ENCODE data around the gene NHSL2. TPM values are rescaled to one million over a fixed set of nuclear protein-coding genes. Genes with fewer than 3 reads are reported as not detected.

NHSL2 gene
- total and polyA plus RNA-seq, 2 of the 13 experiments (the other 11 are each of a cell fraction or from before 2014, with no cell fraction given), result not detected

- no peak overlapping the region for H3K9ac ChIP-seq (ENCODE audit: insufficient read depth, low read depth, low read length)
- no peaks in the 10 kb centered on the region for H3K27me3 ChIP-seq (ENCODE audit: control insufficient read depth in 1 of 2, insufficient read depth in 2 of 2, low read length in 2 of 2)
- no peaks in the 10 kb centered on the region for H4K20me1 ChIP-seq (ENCODE audit: insufficient read depth, low read length)
- no peak overlapping the region for H3K4me3 ChIP-seq (replicated peaks in 1 of 3; ENCODE audit: insufficient read depth in 1 of 3, low read depth in 2 of 3, low read length in 3 of 3)
- H3K9me3 ChIP-seq (ENCODE audit: low read length), result no peaks in the 10 kb centered on the region
- in situ Hi-C loops (cut with HindIII; ENCODE audit: extremely low pct_ligation_motif_present, low pct_unique_long_range_greater_than_20kb), result no loop called here
- ChIA-PET CTCF (ENCODE audit: low intra/inter-chr PET ratio, low total read pairs) (no interaction called here), POLR2A (no interaction called here)
- H3K4me1 ChIP-seq (ENCODE audit: insufficient read depth, low read length), result no peaks in the 10 kb centered on the region
- no TSS peak for BruUV-seq (replicated peaks)
- DNase-seq (ENCODE audit: low spot score), result no peak
- FAIRE-seq, result no peak
- TF ChIP-seq RARA (CRISPR knock-in tag; IDR thresholded peaks at IDR 0.05) (no peak), ZNF547 (CRISPR knock-in tag; IDR thresholded peaks at IDR 0.05) (no peak), RBFOX2 (IDR thresholded peaks at IDR 0.05; ENCODE audit: low read depth, low read length) (no peak)
- H3K27ac ChIP-seq (ENCODE audit: extremely low read length, insufficient read depth, low read length), result no peak overlapping the region
- no peak overlapping the region for H2AFZ ChIP-seq (ENCODE audit: low read length)
- H3K4me2 ChIP-seq (ENCODE audit: low read depth, low read length), result no peak overlapping the region
- ATAC-seq, result no peak
- intact Hi-C loops (cut with micrococcal nuclease; ENCODE audit: unreplicated experiment), result no loop called here
- H3K36me3 ChIP-seq (replicated peaks in 1 of 2; ENCODE audit: control insufficient read depth in 1 of 2, insufficient read depth in 2 of 2, low read length in 2 of 2), result no peaks in the 10 kb centered on the region
- no peaks in the 10 kb centered on the region for H3K79me2 ChIP-seq (ENCODE audit: insufficient read depth, low read length)
- WGBS (ENCODE audit: low lambda C conversion rate), result 0% methylated on average over 3 of the region's 3 CpGs
Measured at GRCh38 chrX:71935476-71935875, 24.8 kb downstream of the NHSL2 start.

DNA sequence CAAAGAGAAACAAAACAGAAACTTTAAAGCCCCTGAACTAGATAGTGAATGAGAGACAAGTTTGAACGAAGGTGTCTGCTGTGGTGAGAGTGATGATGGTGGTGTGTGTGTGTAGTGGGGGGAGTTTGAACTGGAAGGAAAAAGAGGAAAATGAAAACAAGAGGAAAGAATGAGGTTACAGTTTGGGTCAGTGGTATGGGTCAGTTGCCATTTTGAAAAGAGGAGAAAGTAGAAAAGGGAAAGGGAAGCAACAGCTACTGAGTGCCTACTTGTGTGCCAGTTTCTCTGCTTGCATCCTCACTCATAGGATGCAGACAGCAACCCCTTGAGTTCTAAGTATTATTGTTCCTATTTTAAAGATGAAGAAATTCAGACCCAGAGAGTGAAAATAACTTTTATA lies 26.0 kb downstream of the NHSL2 start:
- DNase-seq (ENCODE audit: low spot score), result no peak
- Histone ChIP-seq H3K9me3 (ENCODE audit: low read length) (no peaks in the 10 kb centered on the region), H3K27ac (ENCODE audit: extremely low read length, insufficient read depth, low read length) (no peak overlapping the region), H3K4me2 (ENCODE audit: low read depth, low read length) (no peak overlapping the region), H3K4me3 (replicated peaks in 1 of 3; ENCODE audit: insufficient read depth in 1 of 3, low read depth in 2 of 3, low read length in 3 of 3) (no peak overlapping the region), H4K20me1 (ENCODE audit: insufficient read depth, low read length) (no peaks in the 10 kb centered on the region), H3K27me3 (ENCODE audit: control insufficient read depth in 1 of 2, insufficient read depth in 2 of 2, low read length in 2 of 2) (no peaks in the 10 kb centered on the region), H3K9ac (ENCODE audit: insufficient read depth, low read depth, low read length) (no peak overlapping the region), H3K79me2 (ENCODE audit: insufficient read depth, low read length) (no peaks in the 10 kb centered on the region), H2AFZ (ENCODE audit: low read length) (no peak overlapping the region), H3K36me3 (replicated peaks in 1 of 2; ENCODE audit: control insufficient read depth in 1 of 2, insufficient read depth in 2 of 2, low read length in 2 of 2) (no peaks in the 10 kb centered on the region), H3K4me1 (ENCODE audit: insufficient read depth, low read length) (no peaks in the 10 kb centered on the region)
- ChIA-PET POLR2A (no interaction called here), CTCF (ENCODE audit: low intra/inter-chr PET ratio, low total read pairs) (no interaction called here)
- TF ChIP-seq ZNF224 (CRISPR knock-in tag; IDR thresholded peaks at IDR 0.05), result no peak
- no peak for TF ChIP-seq ZNF775 (CRISPR knock-in tag; IDR thresholded peaks at IDR 0.05; ENCODE audit: borderline replicate concordance)
- TF ChIP-seq RNF219 (CRISPR knock-in tag; IDR thresholded peaks at IDR 0.05), result no peak
- in situ Hi-C loops (cut with HindIII; ENCODE audit: extremely low pct_ligation_motif_present, low pct_unique_long_range_greater_than_20kb) (no loop called here), intact Hi-C loops (cut with micrococcal nuclease; ENCODE audit: unreplicated experiment) (no loop called here)
- no peak for ATAC-seq
- no TSS peak for BruUV-seq (replicated peaks)
- no peak for FAIRE-seq
- WGBS (ENCODE audit: low lambda C conversion rate), result 4% methylated on average over 1 of the region's 1 CpG

All from HepG2 (cell line).